RWPE2 (cell line): Measurements from ENCODE around the gene OTX1.

Experiments
- ATAC-seq: fragments of 200-7000 bp; cut with Tn5 transposase; 3 replicates; pipeline ENCODE4 v1.9.1; 2021; ENCODE audit warnings: low read depth
- DNase-seq: peaks from one replicate; pipeline ENCODE4 v3.0.0-alpha.2; 2020; ENCODE audit warnings: low spot score
- H3K27ac ChIP-seq: fragments of 450-650 bp; 2 replicates; pipeline ENCODE4 v1.5.1; 2017; ENCODE audit warnings: mild to moderate bottlenecking; ENCODE audit not compliant: poor library complexity, severe bottlenecking
- H3K27me3 ChIP-seq: fragments of 250-450 bp; sonication (Bioruptor Pico); 2 replicates; pipeline ENCODE4 v1.5.1; 2021; ENCODE audit warnings: mild to moderate bottlenecking, moderate library complexity; ENCODE audit not compliant: insufficient read depth, poor library complexity, severe bottlenecking
- H3K36me3 ChIP-seq: fragments of 250-450 bp; sonication (Bioruptor Pico); 2 replicates; pipeline ENCODE4 v1.5.1; 2020; ENCODE audit warnings: low read depth, mild to moderate bottlenecking, moderate library complexity
- H3K4me1 ChIP-seq: fragments of 250-450 bp; sonication (Bioruptor Pico); 2 replicates; pipeline ENCODE4 v1.5.1; 2021; ENCODE audit warnings: mild to moderate bottlenecking, moderate library complexity; ENCODE audit not compliant: insufficient read depth, poor library complexity, severe bottlenecking
- H3K4me3 ChIP-seq: fragments of 250-450 bp; sonication (Bioruptor Pico); 2 replicates; pipeline ENCODE4 v1.5.1; 2021; ENCODE audit warnings: mild to moderate bottlenecking, moderate library complexity; ENCODE audit not compliant: severe bottlenecking
- H3K9me3 ChIP-seq: fragments of 250-450 bp; sonication (Bioruptor Pico); 2 replicates; pipeline ENCODE4 v1.5.1; 2021; ENCODE audit warnings: mild to moderate bottlenecking, moderate library complexity; ENCODE audit not compliant: severe bottlenecking
- TF ChIP-seq, protein P1 (sequence below): fragments of 450-650 bp; IDR thresholded peaks from one replicate; pipeline ENCODE4 v1.5.1; 2017; ENCODE audit warnings: mild to moderate bottlenecking, moderate library complexity; ENCODE audit not compliant: poor library complexity, severe bottlenecking

The OTX1 gene

DNA sequence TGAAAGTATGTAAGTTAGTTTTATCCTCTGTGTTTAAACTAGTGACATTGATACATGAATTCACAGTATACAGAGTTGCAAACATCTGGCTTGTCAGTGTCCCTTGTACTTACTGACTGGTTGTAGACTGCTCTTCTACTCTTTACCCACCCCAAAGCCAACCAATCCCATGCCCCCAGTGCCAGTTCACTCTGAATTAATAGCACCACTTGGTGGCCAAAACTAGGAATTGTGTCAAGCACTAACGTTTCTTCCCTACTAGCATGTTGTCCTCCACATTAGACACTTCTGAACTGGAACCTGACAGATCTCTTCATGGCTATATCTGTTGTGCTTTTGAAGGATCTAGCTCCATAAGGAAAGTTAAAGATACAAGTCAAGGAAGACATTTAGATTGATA, 27.2 kb upstream of the OTX1 start:
- ATAC-seq (peak; percentile 54; the same call in 1 of the 3 replicates), DNase-seq (no peak)
- H3K9me3 ChIP-seq, result no peaks in the 10 kb centered on the region
- peaks cover 46% of the 10 kb centered on the region for H3K36me3 ChIP-seq
- H3K4me3 ChIP-seq, result no peak overlapping the region
- TF ChIP-seq, protein P1, sequence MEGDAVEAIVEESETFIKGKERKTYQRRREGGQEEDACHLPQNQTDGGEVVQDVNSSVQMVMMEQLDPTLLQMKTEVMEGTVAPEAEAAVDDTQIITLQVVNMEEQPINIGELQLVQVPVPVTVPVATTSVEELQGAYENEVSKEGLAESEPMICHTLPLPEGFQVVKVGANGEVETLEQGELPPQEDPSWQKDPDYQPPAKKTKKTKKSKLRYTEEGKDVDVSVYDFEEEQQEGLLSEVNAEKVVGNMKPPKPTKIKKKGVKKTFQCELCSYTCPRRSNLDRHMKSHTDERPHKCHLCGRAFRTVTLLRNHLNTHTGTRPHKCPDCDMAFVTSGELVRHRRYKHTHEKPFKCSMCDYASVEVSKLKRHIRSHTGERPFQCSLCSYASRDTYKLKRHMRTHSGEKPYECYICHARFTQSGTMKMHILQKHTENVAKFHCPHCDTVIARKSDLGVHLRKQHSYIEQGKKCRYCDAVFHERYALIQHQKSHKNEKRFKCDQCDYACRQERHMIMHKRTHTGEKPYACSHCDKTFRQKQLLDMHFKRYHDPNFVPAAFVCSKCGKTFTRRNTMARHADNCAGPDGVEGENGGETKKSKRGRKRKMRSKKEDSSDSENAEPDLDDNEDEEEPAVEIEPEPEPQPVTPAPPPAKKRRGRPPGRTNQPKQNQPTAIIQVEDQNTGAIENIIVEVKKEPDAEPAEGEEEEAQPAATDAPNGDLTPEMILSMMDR, result peak; percentile 47
- no peaks in the 10 kb centered on the region for H3K27me3 ChIP-seq
- no peak overlapping the region for H3K27ac ChIP-seq
- H3K4me1 ChIP-seq, result no peaks in the 10 kb centered on the region

DNA sequence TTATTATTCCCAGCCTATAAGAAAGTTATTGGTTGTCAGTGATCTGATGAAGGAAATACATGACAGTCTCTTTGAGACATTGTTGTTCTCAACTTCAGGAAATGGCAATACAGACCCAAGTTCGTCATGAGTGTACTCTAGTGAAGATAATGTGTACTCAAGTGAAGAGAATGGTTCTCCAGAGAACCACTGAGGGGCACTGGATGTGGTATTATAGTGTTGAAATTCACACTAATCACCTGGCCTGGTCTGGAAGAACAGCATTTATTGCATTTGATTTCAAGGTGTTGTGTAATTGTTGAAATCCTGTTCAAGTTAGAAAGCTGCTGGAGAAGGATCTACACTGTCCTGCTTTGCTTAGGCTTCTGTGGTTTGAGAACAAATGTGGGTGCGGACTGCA, 23.4 kb upstream of the OTX1 start:
- no peak for DNase-seq
- no peak overlapping the region for H3K27ac ChIP-seq
- no peak overlapping the region for H3K4me3 ChIP-seq
- no peaks in the 10 kb centered on the region for H3K9me3 ChIP-seq
- H3K36me3 ChIP-seq, result peaks cover 38% of the 10 kb centered on the region
- no peaks in the 10 kb centered on the region for H3K27me3 ChIP-seq
- ATAC-seq, result no peak
- TF ChIP-seq, protein P1, result no peak
- H3K4me1 ChIP-seq, result no peaks in the 10 kb centered on the region

DNA sequence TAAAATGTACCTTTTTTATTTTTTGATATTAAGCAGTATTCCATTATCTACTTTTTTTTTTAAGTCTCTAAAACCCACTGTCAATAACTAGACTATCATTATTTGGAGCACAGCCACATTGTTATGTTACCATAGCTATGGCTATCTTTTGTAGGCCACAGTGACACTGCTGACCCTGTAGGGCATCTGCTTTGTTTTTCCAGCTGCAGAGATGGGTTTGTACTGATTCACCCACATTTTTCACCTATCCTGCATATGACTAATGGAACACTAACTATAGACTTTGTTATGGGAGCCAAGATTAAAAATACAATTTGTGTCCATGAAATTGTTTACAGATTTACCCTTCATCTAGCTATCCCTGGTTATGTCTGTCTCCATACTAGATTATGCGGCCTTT, 21.6 kb upstream of the OTX1 start:
- peak; percentile 70 for ATAC-seq

DNA sequence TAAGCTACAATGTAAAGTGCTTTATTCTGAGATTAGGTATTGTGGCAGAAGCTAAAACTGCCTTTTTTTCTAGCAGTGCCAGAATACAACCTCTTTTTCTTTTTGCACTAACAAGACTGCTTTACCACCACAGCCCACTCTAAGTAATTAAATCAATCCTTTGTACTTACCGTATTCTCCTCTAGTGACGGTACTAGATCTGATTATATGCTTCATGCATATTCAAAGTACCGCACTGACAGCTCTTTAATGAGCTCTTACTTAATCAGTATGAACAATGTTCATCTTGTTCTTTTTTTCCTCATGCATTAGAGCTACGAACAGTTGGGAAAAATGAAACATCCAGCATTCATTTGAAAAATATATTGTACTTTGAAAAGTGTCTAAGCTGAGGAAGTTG, 16.1 kb upstream of the OTX1 start:
- TF ChIP-seq, protein P1, result no peak
- DNase-seq (no peak), ATAC-seq (no peak)
- Histone ChIP-seq H3K36me3 (peaks cover 35% of the 10 kb centered on the region), H3K9me3 (no peaks in the 10 kb centered on the region), H3K4me3 (no peak overlapping the region), H3K27me3 (no peaks in the 10 kb centered on the region), H3K27ac (peak overlapping the region; percentile 4), H3K4me1 (peaks cover 15% of the 10 kb centered on the region)

More for the DNA sequence above, 21.6 kb upstream of the OTX1 start:
- TF ChIP-seq, protein P1, result no peak
- Histone ChIP-seq H3K27ac (no peak overlapping the region), H3K27me3 (no peaks in the 10 kb centered on the region), H3K4me1 (peaks cover 5% of the 10 kb centered on the region), H3K4me3 (no peak overlapping the region), H3K9me3 (no peaks in the 10 kb centered on the region), H3K36me3 (peaks cover 25% of the 10 kb centered on the region)
- no peak for DNase-seq

DNA sequence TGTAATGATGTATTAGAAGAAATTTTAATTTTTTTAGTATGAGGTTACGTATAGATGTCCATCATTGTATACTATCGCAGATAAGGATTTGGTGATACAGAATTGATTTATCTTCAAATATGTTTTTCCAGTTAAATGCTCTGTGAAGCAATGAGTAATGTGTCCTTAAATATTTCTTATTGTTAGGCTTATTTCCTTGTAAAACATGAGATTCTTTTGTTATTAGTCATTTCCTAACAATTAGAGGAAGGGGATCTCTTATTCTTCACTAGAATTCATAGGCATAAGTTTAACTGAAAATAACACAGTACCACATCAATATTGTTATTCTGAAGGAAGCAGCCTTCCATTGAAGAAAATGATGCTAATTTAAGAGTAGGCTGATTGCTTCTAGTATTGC, 15.5 kb upstream of the OTX1 start:
- TF ChIP-seq, protein P1, result no peak
- H3K36me3 ChIP-seq, result peaks cover 31% of the 10 kb centered on the region
- peak overlapping the region; percentile 4 for H3K27ac ChIP-seq
- no peak overlapping the region for H3K4me3 ChIP-seq
- no peaks in the 10 kb centered on the region for H3K9me3 ChIP-seq
- no peaks in the 10 kb centered on the region for H3K27me3 ChIP-seq
- DNase-seq (no peak), ATAC-seq (no peak)
- peaks cover 15% of the 10 kb centered on the region for H3K4me1 ChIP-seq
